Fibroblast of gingiva (primary cell): ENCODE results near the gene HSPG2.
"Not testable (repeated sequence)": the region's sequence is repeated elsewhere in the genome, so short reads cannot be mapped to it uniquely, and the experiment has no call there.

Source experiments
- DNase-seq: peaks from one replicate; pipeline ENCODE4 v3.0.0-alpha.2; 2011; ENCODE audit warnings: low read depth

Gene HSPG2

GRCh38 chr1:21937034-21937371, at the start of gene HSPG2:
HSPG2 (minus strand) TSS chr1:21937310; CDS start chr1:21937217, 93 bp downstream.
- no peak for DNase-seq

DNA sequence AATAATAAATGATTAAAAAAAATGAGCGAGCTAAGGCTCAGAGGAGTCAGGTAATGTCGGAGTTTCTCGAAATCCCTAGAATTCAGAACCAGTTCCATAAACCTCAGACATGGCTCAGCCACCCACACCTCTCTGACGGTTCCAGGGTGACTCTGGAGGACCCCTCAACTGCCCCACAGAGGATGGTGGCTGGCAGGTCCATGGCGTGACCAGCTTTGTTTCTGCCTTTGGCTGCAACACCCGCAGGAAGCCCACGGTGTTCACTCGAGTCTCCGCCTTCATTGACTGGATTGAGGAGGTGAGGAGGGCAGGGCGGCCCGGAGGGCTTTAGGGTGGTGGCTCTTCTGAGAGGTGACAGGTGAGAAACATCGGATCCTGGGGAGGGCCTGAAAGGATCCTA, 49.3 kb upstream of the HSPG2 start:
- not testable (repeated sequence) for DNase-seq

- not testable (repeated sequence) for DNase-seq
These were observed 48.8 kb upstream of the HSPG2 start for GRCh38 chr1:21985893-21986292.

DNA sequence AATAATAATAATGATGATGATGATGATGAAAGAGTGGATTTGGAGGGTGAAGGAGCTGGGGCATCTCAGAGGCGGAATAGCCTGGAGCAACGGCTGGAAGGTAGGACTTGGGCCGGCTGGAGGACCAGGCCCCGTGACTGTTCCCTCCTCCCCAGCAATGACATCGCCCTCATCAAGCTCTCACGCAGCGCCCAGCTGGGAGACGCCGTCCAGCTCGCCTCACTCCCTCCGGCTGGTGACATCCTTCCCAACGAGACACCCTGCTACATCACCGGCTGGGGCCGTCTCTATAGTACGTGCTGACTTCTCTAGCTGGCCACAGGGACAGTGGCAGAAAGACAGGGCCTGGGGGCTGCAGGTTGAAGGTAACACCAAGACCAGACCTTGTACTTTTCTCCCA, 46.4 kb upstream of the HSPG2 start:
- DNase-seq = not testable (repeated sequence)

- not testable (repeated sequence) for DNase-seq
These were observed 45.0 kb upstream of the HSPG2 start for GRCh38 chr1:21982122-21982521.

DNA sequence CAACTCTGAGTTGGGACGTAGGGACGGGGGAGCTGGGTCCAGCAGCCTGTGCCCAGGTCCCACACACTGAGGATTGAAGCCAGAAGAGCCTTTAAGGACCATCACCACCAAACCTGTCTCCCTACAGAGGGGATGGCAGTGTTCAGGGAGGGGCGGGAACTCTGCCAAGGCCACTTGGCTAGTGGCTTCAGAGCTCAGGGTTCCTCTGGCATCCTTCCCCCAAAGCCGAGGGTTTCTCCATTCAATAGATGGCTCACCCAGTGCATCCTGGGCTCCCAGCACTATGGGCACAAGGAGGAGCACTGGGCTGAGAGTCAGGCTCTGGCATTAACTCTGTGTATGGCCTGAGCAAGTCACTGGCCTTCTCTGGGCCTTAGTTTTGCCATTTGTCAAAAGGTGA, 44.1 kb upstream of the HSPG2 start:
- not testable (repeated sequence) for DNase-seq

DNA sequence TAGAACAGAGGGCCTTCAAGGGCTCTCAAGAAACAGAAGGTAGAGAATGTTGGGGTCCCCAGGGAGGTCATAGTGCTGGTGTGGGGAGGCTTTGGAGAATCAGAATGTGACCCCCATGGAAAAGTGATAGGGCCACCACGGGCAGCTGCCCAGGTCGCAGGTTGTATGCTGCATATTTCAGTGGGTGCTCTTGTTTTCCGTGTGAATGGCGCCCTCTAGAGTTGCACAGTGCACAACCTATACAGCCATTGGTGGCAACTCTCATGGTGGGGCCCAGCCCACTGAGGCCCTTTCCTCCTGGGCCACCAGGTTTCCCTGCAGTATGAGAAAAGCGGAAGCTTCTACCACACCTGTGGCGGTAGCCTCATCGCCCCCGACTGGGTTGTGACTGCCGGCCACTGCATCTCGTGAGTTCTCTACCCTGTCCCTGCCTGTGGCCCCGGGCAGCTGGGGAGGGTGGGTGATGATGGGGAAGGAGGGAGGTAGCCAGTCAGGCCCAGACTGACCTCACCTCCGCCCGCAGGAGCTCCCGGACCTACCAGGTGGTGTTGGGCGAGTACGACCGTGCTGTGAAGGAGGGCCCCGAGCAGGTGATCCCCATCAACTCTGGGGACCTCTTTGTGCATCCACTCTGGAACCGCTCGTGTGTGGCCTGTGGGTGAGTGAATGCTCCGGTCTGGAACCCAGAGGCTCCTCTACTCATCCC, 43.6 kb upstream of the HSPG2 start:
- not testable (repeated sequence) for DNase-seq

GRCh38 chr1:21978209-21978608, 41.1 kb upstream of the HSPG2 start:
- DNase-seq = not testable (repeated sequence)

GRCh38 chr1:21976703-21977239, 39.7 kb upstream of the HSPG2 start, which contains the start of gene CELA3B:
CELA3B (plus strand) TSS chr1:21977022; CDS start chr1:21977040, 18 bp downstream.
- DNase-seq = not testable (repeated sequence)

- not testable (repeated sequence) for DNase-seq
These were observed 38.2 kb upstream of the HSPG2 start for GRCh38 chr1:21975296-21975695.

DNA sequence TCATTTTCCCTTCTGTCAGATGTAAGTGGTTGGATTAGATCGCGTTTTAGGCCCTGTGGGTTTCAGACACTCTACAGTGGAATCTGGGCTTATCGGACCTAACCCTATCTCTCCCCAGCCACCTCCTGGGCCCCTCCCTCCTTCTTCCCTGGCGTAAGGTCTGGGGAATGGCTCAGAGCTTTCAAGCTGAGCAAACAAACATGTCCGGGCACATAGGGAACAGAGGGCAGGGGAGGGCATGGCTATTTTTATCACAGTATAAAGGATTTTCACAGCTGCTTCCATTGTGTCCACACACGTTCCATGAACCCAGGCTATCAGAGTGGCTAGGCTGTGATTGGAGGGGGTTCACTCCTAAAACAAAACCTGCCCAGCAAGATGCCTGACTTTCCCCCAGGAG, 37.6 kb upstream of the HSPG2 start:
- DNase-seq = not testable (repeated sequence)

DNA sequence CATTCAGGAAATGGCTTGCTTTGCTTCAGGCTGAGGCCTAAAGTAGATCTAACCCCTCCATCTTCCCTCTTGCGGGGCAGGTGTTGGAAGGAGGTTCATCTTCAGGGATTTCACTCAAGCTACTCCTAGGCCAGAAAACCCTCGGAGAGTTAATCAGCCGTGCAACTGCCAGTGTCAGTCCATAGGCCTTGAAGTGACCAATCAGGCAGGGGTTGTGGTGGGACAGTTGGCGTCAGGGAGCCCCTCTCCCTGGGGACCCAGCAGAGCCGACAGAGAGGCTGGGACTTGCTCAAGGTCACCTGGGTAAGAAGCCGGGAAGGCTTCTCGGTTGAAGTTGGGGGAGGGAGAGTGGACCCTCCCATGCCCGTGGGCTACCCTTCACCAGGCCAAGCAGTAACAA, 36.8 kb upstream of the HSPG2 start:
- not testable (repeated sequence) for DNase-seq

- DNase-seq = not testable (repeated sequence)
These were observed 35.9 kb upstream of the HSPG2 start for GRCh38 chr1:21972973-21973441.

- not testable (repeated sequence) for DNase-seq
These were observed 33.4 kb upstream of the HSPG2 start for GRCh38 chr1:21970523-21970922.

DNA sequence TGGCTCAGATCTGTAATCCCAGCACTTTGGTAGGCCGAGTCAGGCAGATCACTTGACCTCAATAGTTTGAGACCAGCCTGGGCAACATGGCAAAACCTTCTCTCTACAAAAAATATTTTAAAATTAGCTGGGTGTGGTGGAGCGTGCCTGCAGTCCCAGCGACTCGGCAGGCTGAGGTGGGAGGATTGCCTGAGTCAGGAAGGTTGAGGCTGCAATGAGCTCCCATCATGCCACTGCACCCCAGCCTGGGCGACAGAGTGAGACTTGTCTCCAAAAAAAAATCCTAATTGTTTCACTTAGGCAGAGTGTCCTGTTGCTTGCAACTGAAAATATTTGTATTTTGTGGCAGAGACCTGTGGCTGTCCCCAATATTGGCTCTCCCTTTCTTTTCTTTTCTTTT, 32.0 kb upstream of the HSPG2 start:
- not testable (repeated sequence) for DNase-seq

- DNase-seq = not testable (repeated sequence)
These were observed 30.1 kb upstream of the HSPG2 start for GRCh38 chr1:21967216-21967615.

GRCh38 chr1:21966247-21967000, 29.3 kb upstream of the HSPG2 start:
- DNase-seq = peak; percentile 16

GRCh38 chr1:21963477-21964217, 26.5 kb upstream of the HSPG2 start:
- peak; percentile 41 for DNase-seq

- no peak for DNase-seq
These were observed 24.7 kb upstream of the HSPG2 start for GRCh38 chr1:21961799-21962198.

DNA sequence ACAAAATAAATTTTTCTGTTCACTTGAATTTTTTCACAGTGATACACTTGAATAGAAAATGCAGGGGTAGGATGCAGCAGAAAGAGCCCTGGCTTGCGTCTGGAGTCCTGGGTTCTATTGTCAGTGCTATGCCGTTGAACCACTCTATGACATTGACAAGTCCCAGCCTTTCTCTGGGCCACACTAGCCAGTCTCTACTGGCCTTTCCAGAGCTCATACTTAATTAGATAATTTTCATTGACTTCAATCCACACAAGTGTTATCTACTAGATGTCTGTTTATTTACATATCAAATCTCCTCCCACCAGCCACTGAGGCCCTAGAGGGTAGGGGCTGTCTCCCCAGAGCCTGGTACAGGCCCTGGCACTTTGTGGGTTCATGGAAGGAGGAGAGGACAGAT, 24.2 kb upstream of the HSPG2 start:
- DNase-seq = no peak

DNA sequence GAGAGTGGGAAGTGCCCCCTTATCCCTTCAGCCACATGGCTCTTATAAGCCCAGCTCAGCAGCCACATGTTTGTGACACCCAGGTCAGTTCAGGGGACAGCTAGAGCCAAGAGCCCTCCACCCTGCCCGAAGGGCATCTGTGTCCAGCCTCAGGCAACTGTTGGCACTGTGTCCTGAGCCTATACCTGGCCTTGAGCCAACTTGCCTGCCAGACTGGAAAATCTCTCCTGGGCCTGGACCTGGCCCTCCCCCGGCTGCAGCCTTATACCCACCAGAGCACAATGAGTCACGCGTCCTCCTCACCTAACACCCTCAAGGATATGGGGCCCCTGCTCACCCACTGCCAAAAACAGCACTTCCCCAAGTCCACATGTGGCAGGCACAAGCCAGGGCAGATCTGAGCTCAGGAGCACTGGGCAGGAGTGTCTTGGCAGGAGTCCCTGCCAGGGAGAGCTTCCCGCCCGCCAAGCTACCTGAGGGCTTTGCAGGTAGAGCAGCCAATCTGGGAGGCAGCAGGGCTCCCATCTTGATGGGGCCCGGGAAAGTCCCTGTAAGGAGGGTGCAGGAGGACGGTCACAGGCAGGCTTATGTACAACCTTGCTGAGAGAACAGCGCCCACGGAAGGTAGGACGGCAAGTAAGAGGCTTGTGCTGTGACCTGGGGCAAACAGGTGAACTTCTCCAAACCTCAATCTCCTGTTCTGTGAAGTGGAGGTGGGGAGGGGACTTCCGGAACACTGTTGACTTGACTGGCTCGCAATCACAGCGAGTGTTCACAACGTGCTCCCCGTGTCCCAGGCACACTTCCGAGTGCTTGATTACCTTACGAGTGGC, 19.8 kb upstream of the HSPG2 start:
- DNase-seq = no peak
